Brain microvascular endothelial cell (primary cell): Measurements from ENCODE around the gene SLC2A9.
A peak's percentile ranks its signal among the peaks of the same experiment; 100 is the strongest.
"Not testable (repeated sequence)": the region's sequence is repeated elsewhere in the genome, so short reads cannot be mapped to it uniquely, and the experiment has no call there.

Experiments used
- DNase-seq: peaks from one replicate; pipeline ENCODE4 v3.0.0-alpha.2; 2020
- H3K27ac ChIP-seq: fragments of 250-450 bp; sonication (Bioruptor Pico); 2 replicates; pipeline ENCODE4 v1.5.1; 2020; ENCODE audit warnings: mild to moderate bottlenecking, moderate library complexity
- H3K27me3 ChIP-seq: fragments of 250-450 bp; sonication (Bioruptor Pico); replicated peaks from 2 replicates; pipeline ENCODE4 v1.5.1; 2020; ENCODE audit warnings: mild to moderate bottlenecking
- H3K36me3 ChIP-seq: fragments of 250-450 bp; sonication (Bioruptor Pico); replicated peaks from 2 replicates; pipeline ENCODE4 v1.5.1; 2020; ENCODE audit warnings: mild to moderate bottlenecking
- H3K4me3 ChIP-seq: 2 replicates; pipeline ENCODE4 v1.5.1; 2011; ENCODE audit warnings: low read depth, mild to moderate bottlenecking, control low read depth, low read length, moderate library complexity
- CTCF ChIP-seq: IDR thresholded peaks from 2 replicates; pipeline ENCODE4 v1.5.1; 2011; ENCODE audit warnings: low read depth, mild to moderate bottlenecking, moderate library complexity, low read length, control low read depth, inconsistent platforms; ENCODE audit errors: missing control alignments
- in situ Hi-C: cut with HindIII; loops from 2 replicates; pipeline ENCODE4 v1.10.0; 2017; ENCODE audit warnings: low sequenced_read_pairs, low pct_ligation_motif_present

The SLC2A9 gene

GRCh38 chr4:9808077-9808476 lies 213.2 kb downstream of the SLC2A9 start:
- DNase-seq: no peak
- Histone ChIP-seq H3K27me3 (no peaks in the 10 kb centered on the region), H3K4me3 (no peak overlapping the region), H3K36me3 (no peaks in the 10 kb centered on the region), H3K27ac (no peak overlapping the region)
- in situ Hi-C loops: no loop called here
- no peak for TF ChIP-seq CTCF

GRCh38 chr4:9804918-9805317 lies 216.4 kb downstream of the SLC2A9 start:
- H3K4me3 ChIP-seq: no peak overlapping the region
- H3K36me3 ChIP-seq: no peaks in the 10 kb centered on the region
- in situ Hi-C loops: no loop called here
- no peak for TF ChIP-seq CTCF
- DNase-seq: no peak
- no peak overlapping the region for H3K27ac ChIP-seq
- no peaks in the 10 kb centered on the region for H3K27me3 ChIP-seq

GRCh38 chr4:9800848-9801247 lies 220.4 kb downstream of the SLC2A9 start:
- no peak for TF ChIP-seq CTCF
- H3K4me3 ChIP-seq: no peak overlapping the region

GRCh38 chr4:9796641-9797040 lies 224.7 kb downstream of the SLC2A9 start:
- H3K4me3 ChIP-seq, in situ Hi-C loops, H3K27ac ChIP-seq, H3K27me3 ChIP-seq, H3K36me3 ChIP-seq: not testable (repeated sequence)
- peak; percentile 6 for DNase-seq

More at GRCh38 chr4:9800848-9801247, 220.4 kb downstream of the SLC2A9 start:
- in situ Hi-C loops: no loop called here
- no peak for DNase-seq
- no peak overlapping the region for H3K27ac ChIP-seq
- no peaks in the 10 kb centered on the region for H3K36me3 ChIP-seq
- H3K27me3 ChIP-seq: no peaks in the 10 kb centered on the region

GRCh38 chr4:9792381-9792780 lies 228.9 kb downstream of the SLC2A9 start:
- Histone ChIP-seq H3K27ac (no peak overlapping the region), H3K36me3 (no peaks in the 10 kb centered on the region), H3K27me3 (no peaks in the 10 kb centered on the region), H3K4me3 (no peak overlapping the region)
- no peak for DNase-seq
- in situ Hi-C loops: no loop called here
- no peak for TF ChIP-seq CTCF

- DNase-seq, H3K4me3 ChIP-seq, H3K36me3 ChIP-seq, H3K27ac ChIP-seq, H3K27me3 ChIP-seq, in situ Hi-C loops: not testable (repeated sequence)
These were observed 235.4 kb downstream of the SLC2A9 start for GRCh38 chr4:9785891-9786290.

- Histone ChIP-seq H3K36me3 (no peaks in the 10 kb centered on the region), H3K27me3 (no peaks in the 10 kb centered on the region), H3K4me3 (no peak overlapping the region), H3K27ac (no peak overlapping the region)
- TF ChIP-seq CTCF: no peak
- in situ Hi-C loops: no loop called here
- DNase-seq: no peak
These were observed 239.2 kb downstream of the SLC2A9 start for GRCh38 chr4:9782136-9782436.
